ENCODE data around the gene NR3C1.

NR3C1 gene

GRCh38 chr5:143306040-143306439 lies 97.4 kb downstream of the NR3C1 start:
- DNase-seq = no peak

GRCh38 chr5:143304836-143305475 lies 98.5 kb downstream of the NR3C1 start:
- no peak for DNase-seq

DNA sequence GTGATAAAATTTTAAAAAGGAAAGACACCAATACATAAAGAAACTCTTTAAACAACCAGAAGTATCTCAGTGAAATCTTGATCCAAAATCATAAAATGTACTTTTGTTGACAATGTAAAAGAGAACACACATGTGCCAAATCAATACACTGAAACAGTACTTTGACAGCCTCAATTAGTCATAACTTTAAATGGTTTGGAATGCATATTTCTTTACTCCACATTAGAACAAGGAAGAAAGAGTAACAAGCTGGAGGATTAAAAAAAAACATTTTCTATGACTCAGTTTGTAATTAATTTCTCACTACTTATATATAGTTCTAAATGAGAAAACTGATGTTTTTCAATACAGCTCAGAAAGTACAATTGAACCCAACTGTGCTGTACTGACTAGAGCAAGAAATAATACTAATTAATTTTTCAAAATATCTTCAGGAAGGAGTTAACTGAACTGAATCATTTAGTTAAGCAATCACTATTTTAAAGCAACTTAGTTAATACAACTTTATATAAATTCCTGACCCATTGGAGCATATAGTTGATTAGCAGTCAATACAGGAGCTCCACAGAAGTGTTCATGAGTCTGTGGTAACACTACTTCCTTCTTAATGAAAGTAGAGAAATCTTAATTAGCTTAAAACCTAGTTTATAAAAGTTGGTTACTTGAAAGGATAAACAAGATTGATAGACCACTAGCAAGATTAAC lies 101.0 kb downstream of the NR3C1 start:
- DNase-seq = no peak

DNA sequence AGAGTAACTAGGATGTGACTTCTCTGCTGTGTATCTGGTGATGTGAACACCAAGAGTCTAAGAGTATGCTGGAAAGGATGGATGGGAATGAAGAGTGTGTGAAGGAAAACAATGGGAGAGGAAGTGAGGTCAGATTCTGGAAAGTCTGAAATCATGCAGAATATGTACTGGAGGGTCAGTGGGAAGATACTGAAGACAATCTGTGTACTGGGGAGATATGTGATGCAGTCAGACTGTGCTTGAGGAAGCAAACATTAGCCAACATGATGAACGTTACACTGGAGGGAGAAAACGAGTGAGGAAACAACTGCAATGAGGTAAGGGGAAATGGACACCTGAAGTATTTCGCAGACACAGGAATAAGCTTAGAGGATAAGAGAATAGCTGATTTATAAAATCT lies 105.7 kb downstream of the NR3C1 start:
- no peak for DNase-seq

DNA sequence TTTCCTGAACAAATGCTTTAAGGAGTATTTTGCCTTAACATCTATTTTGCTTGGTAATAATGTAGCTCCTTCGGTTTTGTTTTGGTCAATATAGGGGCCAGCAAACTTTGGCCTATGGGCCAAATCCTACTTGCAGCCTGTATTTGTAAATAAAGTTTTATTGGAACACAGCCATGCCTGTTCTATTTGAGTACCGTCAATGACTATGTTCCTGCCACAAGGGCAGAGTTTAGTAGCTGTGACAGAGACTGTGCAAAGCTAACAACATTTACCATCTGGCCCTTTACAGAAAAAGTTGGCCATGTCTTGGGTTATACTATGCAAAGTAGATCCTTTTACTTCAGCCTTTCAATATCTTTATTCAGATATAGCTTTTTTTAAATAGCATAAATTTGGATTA lies 113.4 kb downstream of the NR3C1 start:
- no peak for DNase-seq

DNA sequence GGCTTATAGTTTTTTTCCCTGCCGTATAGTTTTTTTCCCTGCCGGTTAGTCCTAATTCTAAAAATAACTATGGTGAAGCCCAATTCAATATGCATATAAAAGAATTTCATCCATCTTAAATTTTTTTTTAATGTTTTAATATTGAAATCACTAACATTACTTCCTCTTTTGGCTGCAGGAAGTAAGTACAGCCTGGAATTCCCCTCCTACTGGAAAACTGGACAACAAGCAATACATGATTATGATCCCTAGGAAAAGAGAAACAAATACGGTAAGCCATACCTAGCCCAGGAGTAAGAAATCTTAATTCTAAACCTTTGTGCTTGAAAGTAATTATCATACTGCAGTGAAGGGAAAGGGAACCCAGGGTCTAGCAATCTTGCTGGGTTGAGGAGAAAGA lies 119.0 kb downstream of the NR3C1 start:
- no peak for DNase-seq

DNA sequence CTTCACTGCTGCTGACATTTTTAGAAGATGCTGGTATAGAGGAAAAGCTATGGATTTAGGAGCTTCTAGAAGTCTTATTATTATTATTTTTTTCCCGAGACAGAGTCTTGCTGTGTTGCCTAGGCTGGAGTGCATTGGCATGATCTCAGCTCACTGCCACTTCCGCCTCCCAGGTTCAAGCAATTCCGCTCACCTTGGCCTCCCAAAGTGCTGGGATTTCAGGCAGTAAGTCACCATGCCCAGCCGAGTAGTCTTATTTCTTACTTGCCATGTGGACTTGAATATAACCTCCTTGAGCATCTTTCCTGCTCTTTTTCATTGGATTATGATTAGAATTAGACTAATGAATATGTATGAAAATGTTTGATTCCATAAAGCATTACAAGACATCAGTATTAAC lies 119.5 kb downstream of the NR3C1 start:
- DNase-seq = no peak

- DNase-seq = no peak
These were observed 122.3 kb downstream of the NR3C1 start for GRCh38 chr5:143281226-143281625.

GRCh38 chr5:143279698-143280097 lies 123.8 kb downstream of the NR3C1 start:
- DNase-seq = no peak

- no peak for DNase-seq
These were observed 126.0 kb downstream of the NR3C1 start for GRCh38 chr5:143277536-143277935.

- DNase-seq = no peak
These were observed 127.7 kb downstream of the NR3C1 start for GRCh38 chr5:143275512-143276363.

GRCh38 chr5:143274952-143275351 lies 128.5 kb downstream of the NR3C1 start:
- DNase-seq = no peak

GRCh38 chr5:143271431-143271830 lies 132.1 kb downstream of the NR3C1 start:
- DNase-seq = no peak

DNA sequence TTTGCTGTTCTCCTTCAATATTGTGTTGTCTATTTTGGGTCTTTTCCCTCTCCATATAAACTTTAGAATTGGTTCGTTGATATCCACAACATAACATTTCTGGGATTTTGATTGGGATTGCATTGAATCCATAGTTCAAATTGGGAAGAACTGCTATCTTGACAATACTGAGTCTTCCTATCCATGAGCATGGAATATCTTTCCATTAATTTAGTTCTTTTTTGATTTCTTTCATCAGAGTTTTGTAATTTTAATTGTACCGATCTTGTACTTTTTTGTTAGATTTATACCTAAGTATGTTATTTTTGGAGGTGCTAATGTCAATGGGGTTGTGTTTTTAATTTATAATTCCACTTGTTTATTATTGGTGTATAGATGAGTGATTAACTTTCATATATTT lies 135.1 kb downstream of the NR3C1 start:
- DNase-seq = no peak

DNA sequence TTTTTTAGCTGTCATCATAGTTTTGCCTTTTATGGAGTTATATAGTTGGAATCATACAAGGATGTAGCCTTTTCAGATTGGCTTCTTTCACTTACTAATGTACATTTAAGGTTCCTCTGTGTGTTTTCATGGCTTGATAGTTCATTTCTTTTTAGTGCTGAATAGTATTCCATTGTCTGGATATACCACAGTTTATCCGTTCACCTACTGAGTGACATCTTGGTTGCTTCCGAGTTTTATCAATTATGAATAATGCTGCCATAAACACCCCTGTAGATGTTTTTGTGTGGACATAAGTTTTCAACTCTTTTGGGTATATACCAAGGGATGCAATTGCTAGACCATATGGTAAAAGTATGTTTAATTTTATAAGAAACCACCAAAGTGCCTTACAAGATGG lies 136.3 kb downstream of the NR3C1 start:
- DNase-seq = no peak

DNA sequence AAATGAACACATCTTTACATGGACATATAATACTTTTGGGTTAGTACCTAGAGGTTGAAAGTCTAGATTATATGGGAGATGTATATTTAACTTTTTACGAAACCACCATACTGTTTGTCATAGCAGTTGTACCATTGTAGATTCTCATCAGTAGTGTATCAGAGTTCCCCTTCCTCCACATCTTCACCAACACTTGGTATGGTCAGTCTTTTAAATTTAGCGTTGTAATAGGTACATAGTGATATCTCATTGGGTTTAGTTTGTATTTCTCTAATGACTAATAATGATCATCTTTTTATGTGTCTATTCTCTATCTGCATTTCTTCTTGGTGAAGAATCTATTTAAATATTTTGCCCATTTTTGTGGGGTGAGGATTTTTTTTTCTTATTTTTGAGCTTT lies 137.5 kb downstream of the NR3C1 start:
- DNase-seq = no peak

DNA sequence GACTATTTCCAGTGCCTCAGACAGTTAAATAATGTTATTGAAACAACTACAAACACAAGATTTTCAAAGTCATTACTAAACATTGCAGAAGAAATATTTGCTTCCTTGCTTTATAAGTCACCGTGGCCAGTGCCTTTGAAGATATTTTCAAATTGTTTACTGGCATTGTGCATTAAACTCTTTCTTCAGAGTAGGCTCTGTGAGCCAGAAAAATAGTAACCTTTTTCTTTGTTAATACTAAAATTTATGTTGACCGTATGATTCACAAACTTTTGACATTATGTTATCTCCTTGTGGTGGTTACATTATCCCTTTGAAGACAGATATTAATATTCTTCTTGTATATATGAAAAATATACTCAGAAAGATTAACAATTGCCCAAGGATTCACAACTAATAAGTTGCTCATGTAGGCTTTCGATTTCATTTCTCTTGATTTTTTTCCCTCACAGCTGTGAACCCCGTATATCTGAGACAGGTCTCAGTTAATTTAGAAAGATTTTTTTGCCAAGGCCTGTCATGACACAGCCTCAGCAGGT lies 140.1 kb downstream of the NR3C1 start:
- DNase-seq = no peak

DNA sequence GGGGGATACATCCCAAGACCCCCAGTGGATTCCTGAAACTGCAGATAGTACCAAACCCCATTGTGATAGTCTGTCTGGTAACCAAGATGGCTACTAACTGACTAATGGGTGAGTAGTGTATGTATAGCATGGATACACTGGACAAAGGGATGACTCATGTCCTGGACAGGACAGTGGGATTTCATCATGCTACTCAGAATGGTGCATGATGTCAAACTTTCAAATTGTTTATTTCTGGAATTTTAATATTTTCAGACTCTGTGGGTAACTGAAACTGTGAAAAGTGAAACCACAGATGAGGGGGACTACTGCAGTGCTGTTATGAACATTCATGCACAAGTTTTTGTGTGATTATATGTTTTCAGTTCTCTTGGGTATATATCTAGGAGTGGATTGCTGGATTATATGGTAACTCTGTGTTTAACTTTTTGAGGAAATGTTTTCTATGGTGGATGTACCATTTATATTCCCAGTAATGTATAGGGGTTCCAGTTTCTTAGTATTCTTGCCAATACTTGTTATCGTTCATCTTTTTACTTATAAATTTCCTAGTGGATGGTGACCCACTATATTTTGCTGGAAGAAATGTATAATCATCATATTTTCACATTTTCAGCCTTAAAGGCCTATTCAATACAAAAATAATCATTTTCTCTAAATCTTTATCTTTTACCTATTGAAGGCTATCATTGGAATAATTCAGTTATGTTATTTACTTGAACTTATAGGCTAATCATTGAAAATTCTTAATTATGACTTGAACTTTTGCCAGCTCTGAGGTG lies 140.9 kb downstream of the NR3C1 start:
- DNase-seq = no peak

DNA sequence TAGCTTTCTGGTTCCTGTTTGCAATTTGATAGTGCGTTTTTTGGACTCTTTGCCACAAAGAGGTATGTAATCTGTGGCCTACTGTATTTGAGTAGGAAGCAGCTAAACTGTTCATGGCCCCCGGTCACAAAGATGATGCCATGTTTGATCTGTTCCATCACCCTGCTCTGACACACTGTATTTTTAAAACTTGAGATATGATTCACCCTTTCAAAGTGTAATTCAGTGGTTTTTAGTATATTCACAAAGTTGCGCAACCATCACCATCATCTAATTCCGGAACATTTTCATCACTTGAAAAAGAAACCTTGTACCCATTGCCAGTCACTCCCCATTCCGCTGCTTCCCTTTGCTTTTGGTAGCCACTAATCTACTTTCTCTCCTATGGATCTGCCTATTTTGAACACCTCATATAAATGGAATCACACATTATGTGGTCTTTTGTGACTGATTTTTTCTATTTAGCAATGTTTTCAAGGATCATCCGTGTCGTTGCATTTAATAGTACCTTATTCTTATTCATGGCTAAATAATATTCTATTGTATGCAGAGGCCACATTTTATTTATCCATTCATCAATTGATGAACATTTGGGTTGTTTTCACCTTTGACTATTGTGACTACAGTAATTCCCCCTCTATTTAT lies 141.6 kb downstream of the NR3C1 start:
- no peak for DNase-seq

- no peak for DNase-seq
These were observed 144.3 kb downstream of the NR3C1 start for GRCh38 chr5:143259254-143259605.

DNA sequence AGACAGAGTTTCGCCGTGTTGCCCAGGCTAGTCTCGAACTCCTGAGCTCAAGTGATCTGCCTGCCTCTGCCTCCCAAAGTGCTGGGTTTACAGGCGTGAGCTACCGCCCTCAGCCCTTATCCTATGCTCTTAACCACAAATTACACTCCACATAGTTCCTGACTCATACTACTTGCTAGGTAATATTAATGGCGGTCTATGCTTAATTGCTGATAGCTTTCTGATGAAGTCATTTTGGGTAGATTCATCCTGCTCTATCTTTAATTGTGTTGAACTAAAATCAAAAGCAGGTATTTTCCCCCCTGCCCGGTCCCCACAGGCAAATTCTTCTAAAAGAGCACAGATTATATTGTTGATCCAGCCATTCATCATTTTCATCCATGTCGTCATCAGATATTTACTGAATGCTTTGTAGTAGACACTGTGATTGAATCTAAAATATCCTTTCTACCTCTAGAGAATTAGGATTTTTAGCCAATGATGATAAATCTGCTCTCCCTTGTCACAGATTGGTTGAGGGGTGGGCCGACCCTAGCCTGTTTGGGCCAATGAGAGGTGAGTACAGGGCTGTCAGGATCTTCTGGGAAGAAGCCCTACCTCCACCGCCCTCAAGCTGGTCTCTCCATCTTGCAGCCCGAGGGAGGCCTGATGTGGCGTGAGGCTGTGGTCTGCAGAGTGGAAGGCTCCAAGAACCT lies 144.8 kb downstream of the NR3C1 start:
- DNase-seq = no peak

- DNase-seq = no peak
These were observed 148.7 kb downstream of the NR3C1 start for GRCh38 chr5:143254819-143255218.
